CD8-positive, alpha-beta memory T cell (primary cell): ENCODE data around the gene TESK1. TPM values are rescaled to one million over a fixed set of nuclear protein-coding genes. Genes with fewer than 3 reads are reported as not detected.
A peak's percentile ranks its signal among the peaks of the same experiment; 100 is the strongest.

Source experiments
- CTCF ChIA-PET: fragments of 350-600 bp; sonication (Branson Sonifier 250); formaldehyde crosslinking; loops from one replicate; lab custom pipeline; 2021; ENCODE audit warnings: antibody characterized with exemption; lab: Charles Lee
- POLR2A ChIA-PET: fragments of 350-600 bp; sonication (Branson Sonifier 250); formaldehyde crosslinking; loops from one replicate; lab custom pipeline; 2021; ENCODE audit warnings: antibody characterized with exemption; lab: Charles Lee
- DNase-seq, 5 donors: peaks; one replicate each; pipeline versions ENCODE4 v3.0.0 to v3.0.0-alpha.2; 2020 to 2022; ENCODE audit warnings: mixed read lengths in 1 of 5
- H3K27ac ChIP-seq: one replicate; pipeline ENCODE4 v1.7.0; 2013; ENCODE audit warnings: low read depth, mild to moderate bottlenecking, low read length, moderate library complexity
- H3K27me3 ChIP-seq: 2 replicates; pipeline ENCODE4 v1.7.0; 2013; ENCODE audit warnings: low read length, mild to moderate bottlenecking; ENCODE audit not compliant: insufficient read depth, poor library complexity, severe bottlenecking
- H3K36me3 ChIP-seq: 2 replicates; pipeline ENCODE4 v1.7.0; 2013; ENCODE audit warnings: mild to moderate bottlenecking, low read length, moderate library complexity; ENCODE audit not compliant: insufficient read depth
- H3K4me1 ChIP-seq: 2 replicates; pipeline ENCODE4 v1.7.0; 2013; ENCODE audit warnings: mild to moderate bottlenecking, low read length, moderate library complexity; ENCODE audit not compliant: insufficient read depth
- H3K4me3 ChIP-seq: 2 replicates; pipeline ENCODE4 v1.7.0; 2013; ENCODE audit warnings: mild to moderate bottlenecking, low read length
- H3K9me3 ChIP-seq: 2 replicates; pipeline ENCODE4 v1.7.0; 2013; ENCODE audit warnings: mild to moderate bottlenecking, low read length
- H3K27ac Mint-ChIP-seq, 8 donors: one replicate each; pipeline ENCODE4 v1.8.0; 2020 to 2021; ENCODE audit warnings: mixed read lengths in 8 of 8, mild to moderate bottlenecking in 6 of 8, inconsistent platforms in 3 of 8, moderate library complexity in 3 of 8
- H3K27me3 Mint-ChIP-seq, 2 donors: one replicate each; pipeline ENCODE4 v1.8.0; 2020 to 2021; ENCODE audit warnings: mixed read lengths in 2 of 2, mild to moderate bottlenecking in 1 of 2, moderate library complexity in 1 of 2
- H3K36me3 Mint-ChIP-seq, 3 donors: one replicate each; pipeline ENCODE4 v1.8.0; 2020 to 2021; ENCODE audit warnings: mixed read lengths in 3 of 3, inconsistent platforms in 1 of 3, mild to moderate bottlenecking in 1 of 3
- H3K4me1 Mint-ChIP-seq, 3 donors: one replicate each; pipeline ENCODE4 v1.8.0; 2020 to 2021; ENCODE audit warnings: mixed read lengths in 3 of 3, inconsistent platforms in 1 of 3, mild to moderate bottlenecking in 1 of 3
- H3K4me3 Mint-ChIP-seq, 7 donors: one replicate each; pipeline ENCODE4 v1.8.0; 2020 to 2021; ENCODE audit warnings: mixed read lengths in 7 of 7, mild to moderate bottlenecking in 6 of 7, moderate library complexity in 4 of 7, inconsistent platforms in 2 of 7
- H3K9me3 Mint-ChIP-seq, 5 donors: one replicate each; pipeline ENCODE4 v1.8.0; 2020 to 2022; ENCODE audit warnings: mixed read lengths in 5 of 5, mild to moderate bottlenecking in 3 of 5, moderate library complexity in 2 of 5, inconsistent platforms in 1 of 5
- polyA plus RNA-seq: library from polyadenylated mRNA; unstranded; fragments of 300-500 nt; fragmentation: Illumina TruSeq; gene quantifications from one replicate; pipeline ENCODE4 v1.2.3, GENCODE V29; 2021
- total RNA-seq, 2 experiments: library from RNA; stranded (reverse); gene quantifications; one replicate each; pipeline ENCODE4 v1.2.3, GENCODE V29; 2021

TESK1 gene
- total and polyA plus RNA-seq, 3 experiments from 2014 or later, result 15.9 to 46.8 (median 44.2) TPM

- ChIA-PET POLR2A (interaction anchor here (1.4 to 1.6 kb wide), 2 partner anchors 12 to 72 kb away, joined by 3 to 5 read pairs; no protein-coding TSS in a partner anchor), CTCF (interaction anchor here (1.1 to 14.7 kb wide), 7 partner anchors 10 to 138 kb away, joined by 3 to 200 read pairs (median 7); partner anchors contain the start of genes ARHGEF39, CCDC107, RMRP and SIT1)
- no peaks in the 10 kb centered on the region for H3K9me3 ChIP-seq
- no peaks in the 10 kb centered on the region for H3K27me3 ChIP-seq
- H3K36me3 Mint-ChIP-seq, result no peaks in the 10 kb centered on the region
- DNase-seq, result no peak
- H3K4me1 Mint-ChIP-seq, result peaks cover 42 to 49% (median 46%) of the 10 kb centered on the region in 3 donors
- no peaks in the 10 kb centered on the region for H3K36me3 ChIP-seq
- H3K4me3 ChIP-seq, result peak within 1 kb of the TSS; percentile 82
- peak within 1 kb of the TSS; percentile 70 for H3K27ac ChIP-seq
- H3K4me1 ChIP-seq, result peaks cover 34% of the 10 kb centered on the region
- H3K4me3 Mint-ChIP-seq, result peak within 1 kb of the TSS; percentile 85 to 92 (median 89)
- no peaks in the 10 kb centered on the region for H3K9me3 Mint-ChIP-seq
- peak within 1 kb of the TSS; percentile 89 to 100 (median 98) for H3K27ac Mint-ChIP-seq
- peaks cover 0 to 1% of the 10 kb centered on the region in 2 donors for H3K27me3 Mint-ChIP-seq
These were observed 13.3 kb downstream of the TESK1 start, which contains the start of gene CD72 for GRCh38 chr9:35618325-35618727. Gene CD72 (minus strand): TSS chr9:35618413. CDS start chr9:35618303, 110 bp downstream.

DNA sequence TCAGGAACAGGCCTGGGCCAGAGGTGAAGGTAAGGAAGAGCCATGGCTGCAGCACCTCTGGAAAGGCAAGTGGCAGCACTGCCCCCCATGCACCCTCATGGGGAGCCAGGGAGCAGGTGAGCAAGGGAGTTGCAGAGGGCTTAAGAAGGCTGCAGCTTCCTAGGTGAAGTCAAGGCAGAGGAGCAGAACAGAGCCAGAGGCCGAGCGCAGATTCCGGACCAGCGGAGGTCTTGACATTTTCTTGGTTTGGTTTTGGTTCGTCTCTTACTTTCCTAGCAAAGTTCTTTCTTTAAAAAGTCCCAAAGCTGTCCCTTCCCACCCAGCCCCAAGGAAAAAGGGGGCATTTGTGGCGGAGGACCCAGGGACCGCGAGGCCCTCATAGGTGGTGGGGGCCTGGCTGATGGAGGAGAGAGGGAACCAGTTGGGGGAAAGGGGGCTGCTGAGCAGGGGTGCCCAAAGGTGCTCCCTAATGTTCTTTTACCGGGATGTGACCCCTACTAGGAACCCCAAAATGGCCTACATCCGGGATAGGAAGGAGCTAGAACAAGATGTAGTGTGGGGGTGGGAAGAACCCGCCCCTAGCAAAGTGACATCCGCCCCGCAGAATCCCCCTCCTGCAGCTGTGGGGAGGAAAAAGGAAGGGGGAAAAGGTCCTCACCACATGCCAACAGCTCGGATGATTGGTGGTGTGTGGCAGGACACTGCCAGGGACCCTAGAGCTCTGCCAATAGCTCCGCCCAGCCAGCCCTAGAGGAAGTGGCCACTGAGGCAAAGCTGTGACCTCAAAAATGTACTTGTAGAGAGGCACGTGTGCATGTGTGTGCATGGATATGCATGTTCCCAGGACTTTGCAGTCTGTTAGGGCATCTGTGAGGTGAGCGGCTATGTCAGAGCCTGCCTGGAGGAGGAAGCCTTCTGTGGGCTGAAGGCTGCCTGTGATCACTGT, 14.1 kb downstream of the TESK1 start:
- peak; percentile 28 to 72 (median 45) for DNase-seq
- H3K9me3 ChIP-seq, result no peaks in the 10 kb centered on the region
- peaks cover 0 to 1% of the 10 kb centered on the region in 2 donors for H3K27me3 Mint-ChIP-seq
- H3K4me3 Mint-ChIP-seq, result peak overlapping the region; percentile 53 to 92 (median 89)
- H3K36me3 ChIP-seq, result no peaks in the 10 kb centered on the region
- H3K4me1 ChIP-seq, result peaks cover 34% of the 10 kb centered on the region
- H3K9me3 Mint-ChIP-seq, result no peaks in the 10 kb centered on the region
- peaks cover 42 to 49% (median 46%) of the 10 kb centered on the region in 3 donors for H3K4me1 Mint-ChIP-seq
- H3K27me3 ChIP-seq, result no peaks in the 10 kb centered on the region
- H3K27ac Mint-ChIP-seq, result peak overlapping the region; percentile 89 to 99 (median 97)
- H3K36me3 Mint-ChIP-seq, result no peaks in the 10 kb centered on the region
- ChIA-PET POLR2A (interaction anchor here (1.0 to 2.5 kb wide), 8 partner anchors 8 to 113 kb away, joined by 3 to 14 read pairs (median 5); partner anchors contain the start of genes CCDC107, CREB3, RMRP and TLN1), CTCF (interaction anchor here (1.0 to 14.7 kb wide), 15 partner anchors 8 to 171 kb away, joined by 3 to 200 read pairs (median 6); partner anchors contain the start of genes ARHGEF39, CCDC107, CREB3 and RMRP)
- H3K27ac ChIP-seq, result peak overlapping the region; percentile 54
- H3K4me3 ChIP-seq, result no peak overlapping the region

GRCh38 chr9:35619800-35620158, 14.7 kb downstream of the TESK1 start:
- Mint-ChIP-seq H3K27ac (peak overlapping the region; percentile 88 to 99 (median 97)), H3K27me3 (peaks cover 0 to 1% of the 10 kb centered on the region in 2 donors), H3K9me3 (no peaks in the 10 kb centered on the region), H3K4me3 (peak overlapping the region; percentile 53 to 92 (median 89)), H3K36me3 (no peaks in the 10 kb centered on the region), H3K4me1 (peaks cover 41 to 49% (median 46%) of the 10 kb centered on the region in 3 donors)
- POLR2A ChIA-PET, result interaction anchor here (1.0 to 2.5 kb wide), 9 partner anchors 9 to 113 kb away, joined by 3 to 14 read pairs (median 5); partner anchors contain the start of genes CCDC107, CREB3, RMRP and TLN1
- Histone ChIP-seq H3K4me1 (peaks cover 34% of the 10 kb centered on the region), H3K9me3 (no peaks in the 10 kb centered on the region), H3K36me3 (no peaks in the 10 kb centered on the region), H3K4me3 (no peak overlapping the region), H3K27me3 (no peaks in the 10 kb centered on the region), H3K27ac (peak overlapping the region; percentile 54)
- no peak for DNase-seq
- CTCF ChIA-PET, result interaction anchor here (1.0 to 14.7 kb wide), 13 partner anchors 9 to 170 kb away, joined by 3 to 200 read pairs (median 6); partner anchors contain the start of genes ARHGEF39, CCDC107, CREB3 and RMRP

DNA sequence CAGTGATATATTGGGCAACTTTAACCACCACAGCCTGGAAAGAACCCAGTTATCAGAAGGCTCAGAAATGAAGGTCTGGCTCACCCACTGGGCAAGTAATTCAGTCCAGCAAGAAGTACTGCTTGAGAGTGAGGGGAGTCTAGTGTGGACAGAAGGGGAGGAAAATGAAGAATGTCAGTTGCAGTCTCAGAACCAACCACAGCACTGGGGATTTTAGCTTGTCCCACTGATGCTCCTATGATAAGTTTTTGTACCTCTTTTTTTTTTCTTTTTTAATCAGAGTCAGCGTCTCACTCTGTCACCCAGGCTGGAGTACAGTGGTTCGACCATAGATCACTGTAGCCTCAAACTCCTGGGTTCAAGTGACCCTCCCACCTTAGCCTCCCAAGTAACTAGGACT, 22.5 kb downstream of the TESK1 start:
- no peak overlapping the region for H3K27ac ChIP-seq
- H3K9me3 Mint-ChIP-seq, result no peaks in the 10 kb centered on the region
- no peak overlapping the region for H3K4me3 Mint-ChIP-seq
- H3K27me3 ChIP-seq, result no peaks in the 10 kb centered on the region
- H3K36me3 ChIP-seq, result no peaks in the 10 kb centered on the region
- H3K27ac Mint-ChIP-seq, result peak overlapping the region in 1 of 8 donors; percentile 63
- CTCF ChIA-PET, result interaction anchor here (1.8 to 2.0 kb wide), 2 partner anchors 19 to 69 kb away, joined by 7 to 8 read pairs; no protein-coding TSS in a partner anchor
- POLR2A ChIA-PET, result no interaction called here
- no peaks in the 10 kb centered on the region for H3K27me3 Mint-ChIP-seq
- peaks cover 0 to 4% (median 0%) of the 10 kb centered on the region in 3 donors for H3K4me1 Mint-ChIP-seq
- no peaks in the 10 kb centered on the region for H3K9me3 ChIP-seq
- no peak overlapping the region for H3K4me3 ChIP-seq
- H3K4me1 ChIP-seq, result no peaks in the 10 kb centered on the region
- no peak for DNase-seq
- H3K36me3 Mint-ChIP-seq, result no peaks in the 10 kb centered on the region

DNA sequence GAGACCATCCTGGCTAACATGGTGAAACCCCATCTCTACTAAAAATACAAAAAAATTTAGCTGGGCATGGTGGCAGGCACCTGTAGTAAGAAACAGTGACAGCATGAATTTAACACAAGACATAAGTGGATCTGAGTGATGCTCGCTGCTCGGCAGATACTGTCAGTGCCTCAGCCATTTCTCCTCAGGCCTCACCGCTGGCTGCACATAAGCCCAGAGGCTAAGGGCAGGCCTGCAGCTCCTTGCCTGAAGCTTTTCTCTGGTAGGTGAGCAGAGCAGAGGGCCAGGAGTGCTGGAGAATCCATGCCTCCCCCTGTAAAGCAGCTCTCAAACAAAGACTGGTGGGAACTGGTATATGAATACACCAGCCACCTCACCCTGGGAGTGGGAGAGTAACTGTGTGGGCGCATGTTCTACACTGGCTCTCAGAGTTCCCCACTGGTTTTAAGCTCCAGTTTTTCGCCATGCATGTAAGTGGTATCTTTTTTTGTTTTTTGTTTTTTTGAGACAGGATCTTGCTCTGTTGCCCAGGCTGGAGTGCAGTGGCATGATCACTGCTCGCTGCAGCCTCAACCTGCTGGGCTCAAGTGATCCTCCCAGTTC, 23.4 kb downstream of the TESK1 start:
- Mint-ChIP-seq H3K4me1 (peaks cover 0 to 4% (median 0%) of the 10 kb centered on the region in 3 donors), H3K9me3 (no peaks in the 10 kb centered on the region)
- POLR2A ChIA-PET, result interaction anchor here (1.0 kb wide), 2 partner anchors 8 to 19 kb away, joined by 4 read pairs; no protein-coding TSS in a partner anchor

GRCh38 chr9:35629597-35629996, 24.5 kb downstream of the TESK1 start:
- Mint-ChIP-seq H3K27ac (no peak overlapping the region), H3K4me3 (no peak overlapping the region), H3K9me3 (no peaks in the 10 kb centered on the region), H3K4me1 (peaks cover 0 to 5% (median 0%) of the 10 kb centered on the region in 3 donors), H3K27me3 (no peaks in the 10 kb centered on the region), H3K36me3 (no peaks in the 10 kb centered on the region)
- no peak for DNase-seq
- H3K27ac ChIP-seq, result no peak overlapping the region
- H3K4me3 ChIP-seq, result no peak overlapping the region
- POLR2A ChIA-PET, result interaction anchor here (1.0 kb wide), 1 partner anchor 17 kb away, joined by 4 read pairs; no protein-coding TSS in a partner anchor
- CTCF ChIA-PET, result interaction anchor here (0.8 to 2.3 kb wide), 6 partner anchors 9 to 67 kb away, joined by 3 to 7 read pairs (median 4); no protein-coding TSS in a partner anchor
- no peaks in the 10 kb centered on the region for H3K36me3 ChIP-seq
- H3K9me3 ChIP-seq, result no peaks in the 10 kb centered on the region
- H3K27me3 ChIP-seq, result no peaks in the 10 kb centered on the region
- no peaks in the 10 kb centered on the region for H3K4me1 ChIP-seq

More for the DNA sequence above, 23.4 kb downstream of the TESK1 start:
- Histone ChIP-seq H3K36me3 (no peaks in the 10 kb centered on the region), H3K4me3 (no peak overlapping the region), H3K27me3 (no peaks in the 10 kb centered on the region), H3K4me1 (no peaks in the 10 kb centered on the region), H3K27ac (no peak overlapping the region), H3K9me3 (no peaks in the 10 kb centered on the region)
- no peak for DNase-seq
- no peak overlapping the region for H3K27ac Mint-ChIP-seq
- CTCF ChIA-PET, result interaction anchor here (0.8 to 2.3 kb wide), 6 partner anchors 8 to 68 kb away, joined by 3 to 8 read pairs (median 6); no protein-coding TSS in a partner anchor
- no peaks in the 10 kb centered on the region for H3K36me3 Mint-ChIP-seq
- no peaks in the 10 kb centered on the region for H3K27me3 Mint-ChIP-seq
- H3K4me3 Mint-ChIP-seq, result no peak overlapping the region

GRCh38 chr9:35635730-35636129, 30.7 kb downstream of the TESK1 start:
- CTCF ChIA-PET, result interaction anchor here (1.3 kb wide), 1 partner anchor 25 kb away, joined by 4 read pairs; no protein-coding TSS in a partner anchor
- Mint-ChIP-seq H3K27me3 (no peaks in the 10 kb centered on the region), H3K4me3 (peak overlapping the region in 2 of 7 donors; percentile 32 to 69)

More at GRCh38 chr9:35635730-35636129, 30.7 kb downstream of the TESK1 start:
- Histone ChIP-seq H3K27me3 (no peaks in the 10 kb centered on the region), H3K9me3 (no peaks in the 10 kb centered on the region), H3K4me1 (peaks cover 33% of the 10 kb centered on the region), H3K36me3 (no peaks in the 10 kb centered on the region), H3K27ac (no peak overlapping the region), H3K4me3 (no peak overlapping the region)
- Mint-ChIP-seq H3K9me3 (no peaks in the 10 kb centered on the region), H3K27ac (peak overlapping the region; percentile 78 to 97 (median 87)), H3K36me3 (peaks cover 4 to 6% (median 6%) of the 10 kb centered on the region in 3 donors), H3K4me1 (peaks cover 49 to 59% (median 55%) of the 10 kb centered on the region in 3 donors)
- no peak for DNase-seq
- POLR2A ChIA-PET, result interaction anchor here (0.6 kb wide), 1 partner anchor 12 kb away, joined by 3 read pairs; no protein-coding TSS in a partner anchor
